ENCODE results near the gene COX5B. TPM values are rescaled to one million over a fixed set of nuclear protein-coding genes. Genes with fewer than 3 reads are reported as not detected.

COX5B gene
- total and polyA plus RNA-seq, 12 donors, result 198 to 1,683 (median 390) TPM

- TF ChIP-seq POLR2A (IDR thresholded peaks at IDR 0.05) (no peak), CTCF (IDR thresholded peaks at IDR 0.05) (no peak)
- Histone ChIP-seq H3K27me3 (no peaks in the 10 kb centered on the region), H3K36me3 (replicated peaks in 1 of 2) (peaks cover 0 to 21% of the 10 kb centered on the region in 2 donors), H3K27ac (peak overlapping the region; percentile 83 to 99 (median 97)), H3K4me3 (peak overlapping the region in 2 of 4 donors; percentile 32 to 86), H3K4me1 (replicated peaks in 1 of 2) (peaks cover 12 to 30% of the 10 kb centered on the region in 2 donors), H3K9me3 (replicated peaks in 1 of 3) (no peaks in the 10 kb centered on the region)
- intact Hi-C loops (cut with DNase I), result no loop called here
- DNase-seq, result no peak
- 35 to 68% (median 40%) methylated on average over 4 to 12 of the region's 12 CpGs for WGBS, 4 donors
Measured at GRCh38 chr2:97662386-97662894, 16.6 kb downstream of the COX5B start.

GRCh38 chr2:97662895-97663625 is 17.2 kb downstream of the COX5B start:
- intact Hi-C loops (cut with DNase I), result no loop called here
- no peaks in the 10 kb centered on the region for H3K9me3 ChIP-seq (replicated peaks in 1 of 3)
- H3K36me3 ChIP-seq (replicated peaks in 1 of 2), result peaks cover 0 to 15% of the 10 kb centered on the region in 2 donors
- DNase-seq, result peak; percentile 74 to 93 (median 89)
- TF ChIP-seq CTCF (IDR thresholded peaks at IDR 0.05), result peak in 1 of 6 experiments; percentile 1
- TF ChIP-seq POLR2A (IDR thresholded peaks at IDR 0.05), result peak; percentile 46 to 87
- no peaks in the 10 kb centered on the region for H3K27me3 ChIP-seq
- peaks cover 12 to 30% of the 10 kb centered on the region in 2 donors for H3K4me1 ChIP-seq (replicated peaks in 1 of 2)
- peak overlapping the region; percentile 32 to 86 (median 48) for H3K4me3 ChIP-seq
- WGBS, 4 donors, result 0 to 1% (median 1%) methylated on average over 11 to 24 of the region's 24 CpGs
- H3K27ac ChIP-seq, result peak overlapping the region; percentile 83 to 99 (median 97)

- H3K4me1 ChIP-seq (replicated peaks in 1 of 2), result peaks cover 12 to 30% of the 10 kb centered on the region in 2 donors
- WGBS, 4 donors, result 0 to 1% (median 0%) methylated on average over 8 to 46 of the region's 46 CpGs
- intact Hi-C loops (cut with DNase I), result no loop called here
- H3K9me3 ChIP-seq (replicated peaks in 1 of 3), result no peaks in the 10 kb centered on the region
- no peaks in the 10 kb centered on the region for H3K27me3 ChIP-seq
- no peak for DNase-seq
- TF ChIP-seq POLR2A (IDR thresholded peaks at IDR 0.05), result no peak
- TF ChIP-seq CTCF (IDR thresholded peaks at IDR 0.05), result peak in 1 of 6 experiments; percentile 0
- peak overlapping the region; percentile 32 to 86 (median 48) for H3K4me3 ChIP-seq
- H3K27ac ChIP-seq, result peak overlapping the region; percentile 83 to 99 (median 97)
- peaks cover 0 to 10% of the 10 kb centered on the region in 2 donors for H3K36me3 ChIP-seq (replicated peaks in 1 of 2)
Measured at GRCh38 chr2:97663626-97663961, 17.7 kb downstream of the COX5B start.

GRCh38 chr2:97663962-97664635 is 18.2 kb downstream of the COX5B start, which contains the start of gene ACTR1B:
TSS of gene ACTR1B (minus strand) at chr2:97664044. CDS start at chr2:97663890, 154 bp downstream.
- H3K4me3 ChIP-seq, result peak within 1 kb of the TSS; percentile 33 to 86 (median 53)
- H3K9me3 ChIP-seq (replicated peaks in 1 of 3), result no peaks in the 10 kb centered on the region
- 0 to 1% (median 1%) methylated on average over 21 to 60 of the region's 60 CpGs for WGBS, 4 donors
- no peaks in the 10 kb centered on the region for H3K27me3 ChIP-seq
- TF ChIP-seq CTCF (IDR thresholded peaks at IDR 0.05) (peak; percentile 23 to 77 (median 60)), POLR2A (IDR thresholded peaks at IDR 0.05) (peak; percentile 68 to 93)
- H3K36me3 ChIP-seq (replicated peaks in 1 of 2), result peaks cover 0 to 5% of the 10 kb centered on the region in 2 donors
- peak; percentile 98 to 99 (median 98) for DNase-seq
- H3K4me1 ChIP-seq (replicated peaks in 1 of 2), result peaks cover 12 to 30% of the 10 kb centered on the region in 2 donors
- intact Hi-C loops (cut with DNase I), result no loop called here
- H3K27ac ChIP-seq, result peak within 1 kb of the TSS; percentile 83 to 99 (median 97)

Data from adrenal gland (tissue), 12 donors.